IMR-90 (cell line): ENCODE data around the gene TBXAS1. TPM values are rescaled to one million over a fixed set of nuclear protein-coding genes. Genes with fewer than 3 reads are reported as not detected.

Source experiments
- ATAC-seq: fragments of 200-7000 bp; cut with Tn5 transposase; 2 replicates; pipeline ENCODE4 v1.9.1; 2020; ENCODE audit warnings: low read depth, mild to moderate bottlenecking, moderate library complexity
- BruUV-seq: library from RNA; stranded (reverse); fragments of 400-500 nt; replicated peaks from 2 replicates; lab custom pipeline; 2021; lab: Mats Ljungman, UMichigan
- CTCF ChIA-PET: fragments of 300-600 bp; formaldehyde crosslinking; extraction: SDS; loops from one replicate; lab custom pipeline; 2021; ENCODE audit warnings: antibody characterized with exemption; lab: Yijun Ruan, JAX
- POLR2A ChIA-PET: fragments of 300-600 bp; sonication (Branson Sonifier 250); formaldehyde crosslinking; loops from one replicate; lab custom pipeline; 2022; ENCODE audit warnings: antibody characterized with exemption; ENCODE audit not compliant: unreplicated experiment; lab: Charles Lee
- DNase-seq: peaks from one replicate; pipeline ENCODE4 v3.0.0; 2013
- H2AFZ ChIP-seq: replicated peaks from 2 replicates; pipeline ENCODE3; 2013; ENCODE audit warnings: low read length, mild to moderate bottlenecking; ENCODE audit not compliant: poor library complexity
- H2AK5ac ChIP-seq: 2 replicates; pipeline ENCODE4 v1.6.1; 2013; ENCODE audit warnings: low read depth, low read length, inconsistent platforms
- H2AK9ac ChIP-seq: replicated peaks from 2 replicates; pipeline ENCODE3; 2013; ENCODE audit warnings: mild to moderate bottlenecking, low read depth, low read length, moderate library complexity; ENCODE audit not compliant: poor library complexity
- H2BK120ac ChIP-seq: 2 replicates; pipeline ENCODE4 v1.6.1; 2013; ENCODE audit warnings: low read depth, low read length, inconsistent platforms
- H2BK15ac ChIP-seq: 3 replicates; pipeline ENCODE4 v1.6.1; 2013; ENCODE audit warnings: low read depth, low read length, inconsistent platforms
- H2BK20ac ChIP-seq: 2 replicates; pipeline ENCODE4 v1.6.1; 2013; ENCODE audit warnings: low read depth, mild to moderate bottlenecking, inconsistent platforms, low read length, moderate library complexity
- H2BK5ac ChIP-seq: 2 replicates; pipeline ENCODE4 v1.6.1; 2013; ENCODE audit warnings: mild to moderate bottlenecking, low read depth, low read length, inconsistent platforms; ENCODE audit not compliant: poor library complexity, severe bottlenecking
- H3K14ac ChIP-seq: replicated peaks from 2 replicates; pipeline ENCODE4 v1.6.1; 2013; ENCODE audit warnings: low read depth, low read length, inconsistent platforms
- H3K18ac ChIP-seq: 2 replicates; pipeline ENCODE4 v1.6.1; 2013; ENCODE audit warnings: low read depth, low read length, control low read depth
- H3K23ac ChIP-seq: 2 replicates; pipeline ENCODE4 v1.6.1; 2013; ENCODE audit warnings: low read depth, low read length, inconsistent platforms
- H3K27ac ChIP-seq: 2 replicates; pipeline ENCODE4 v1.5.1; 2013; ENCODE audit warnings: mild to moderate bottlenecking, control low read depth, low read length; ENCODE audit not compliant: insufficient read depth
- H3K27me3 ChIP-seq: 2 replicates; pipeline ENCODE4 v1.6.1; 2013; ENCODE audit warnings: low read length; ENCODE audit not compliant: control insufficient read depth, insufficient read depth
- H3K36me3 ChIP-seq: 2 replicates; pipeline ENCODE4 v1.6.1; 2013; ENCODE audit warnings: low read length, mixed read lengths; ENCODE audit not compliant: control insufficient read depth, insufficient read depth
- H3K4ac ChIP-seq: 2 replicates; pipeline ENCODE4 v1.6.1; 2013; ENCODE audit warnings: low read depth, low read length, inconsistent platforms
- H3K4me1 ChIP-seq: 2 replicates; pipeline ENCODE4 v1.6.1; 2013; ENCODE audit warnings: low read length, mixed read lengths; ENCODE audit not compliant: control insufficient read depth, insufficient read depth
- H3K4me2 ChIP-seq: 2 replicates; pipeline ENCODE4 v1.6.1; 2013; ENCODE audit warnings: low read depth, mild to moderate bottlenecking, control low read depth, low read length, moderate library complexity
- H3K4me3 ChIP-seq: 2 replicates; pipeline ENCODE4 v1.5.1; 2013; ENCODE audit warnings: low read depth, mild to moderate bottlenecking, control low read depth, low read length, moderate library complexity; ENCODE audit not compliant: insufficient read depth
- H3K56ac ChIP-seq: 2 replicates; pipeline ENCODE4 v1.6.1; 2013; ENCODE audit warnings: low read length, inconsistent platforms; ENCODE audit not compliant: insufficient read depth; ENCODE audit errors: extremely low read depth
- H3K79me1 ChIP-seq, 2 experiments: 2 replicates each; pipeline ENCODE4 v1.6.1; 2013; ENCODE audit warnings: low read length in 2 of 2, inconsistent platforms in 1 of 2, low read depth in 1 of 2
- H3K9ac ChIP-seq: 2 replicates; pipeline ENCODE4 v1.6.1; 2013; ENCODE audit warnings: low read depth, low read length, control low read depth
- H3K9me1 ChIP-seq: 2 replicates; pipeline ENCODE4 v1.6.1; 2013; ENCODE audit warnings: low read length, inconsistent platforms; ENCODE audit not compliant: insufficient read depth
- H3K9me3 ChIP-seq: 2 replicates; pipeline ENCODE4 v1.6.1; 2013; ENCODE audit warnings: low read length; ENCODE audit not compliant: control insufficient read depth, insufficient read depth
- H4K20me1 ChIP-seq: 2 replicates; pipeline ENCODE4 v1.6.1; 2013; ENCODE audit warnings: low read length, inconsistent platforms; ENCODE audit not compliant: insufficient read depth
- H4K5ac ChIP-seq: 2 replicates; pipeline ENCODE4 v1.6.1; 2013; ENCODE audit warnings: mild to moderate bottlenecking, low read depth, low read length, control low read depth
- H4K8ac ChIP-seq, 2 experiments: 2 replicates each; pipeline ENCODE4 v1.6.1; 2013; ENCODE audit warnings: low read depth in 2 of 2, low read length in 2 of 2, control low read depth in 1 of 2, inconsistent platforms in 1 of 2
- H4K91ac ChIP-seq: 2 replicates; pipeline ENCODE4 v1.6.1; 2013; ENCODE audit warnings: low read depth, low read length, inconsistent platforms; ENCODE audit not compliant: insufficient read depth
- BHLHE40 ChIP-seq: fragments of 150-350 bp; IDR thresholded peaks from 2 replicates; pipeline ENCODE4 v1.6.1; 2016; ENCODE audit warnings: mild to moderate bottlenecking, low read depth, low read length
- CEBPB ChIP-seq: IDR thresholded peaks from 2 replicates; pipeline ENCODE4 v1.6.1; 2012; ENCODE audit warnings: low read depth, low read length, improper control_type of control experiment
- CHD1 ChIP-seq: IDR thresholded peaks from 2 replicates; pipeline ENCODE4 v1.6.1; 2012; ENCODE audit warnings: low read depth, low read length, improper control_type of control experiment
- MAFK ChIP-seq: IDR thresholded peaks from 2 replicates; pipeline ENCODE4 v1.6.1; 2012; ENCODE audit warnings: low read depth, low read length, improper control_type of control experiment
- MAZ ChIP-seq: IDR thresholded peaks from 2 replicates; pipeline ENCODE4 v1.6.1; 2012; ENCODE audit warnings: low read depth, mild to moderate bottlenecking, low read length, improper control_type of control experiment, moderate library complexity, borderline replicate concordance
- RAD21 ChIP-seq: IDR thresholded peaks from 2 replicates; pipeline ENCODE4 v1.6.1; 2012; ENCODE audit warnings: low read length, improper control_type of control experiment
- SMC3 ChIP-seq: fragments of 150-350 bp; IDR thresholded peaks from 2 replicates; pipeline ENCODE4 v1.6.1; 2016; ENCODE audit warnings: low read depth, mild to moderate bottlenecking, antibody characterized with exemption, low read length, moderate library complexity
- WGBS, 2 experiments: methylation state at CpG; one replicate each; pipeline versions ENCODE4 v1.1.5 to v1.1.7; 2013; ENCODE audit warnings: missing lambda C conversion rate in 2 of 2; ENCODE audit not compliant: insufficient read length in 1 of 2; ENCODE audit errors: extremely low coverage in 2 of 2; 5-methylcytosine and 5-hydroxymethylcytosine counted together
- dilution Hi-C: fragments of 300-500 bp; cut with HindIII; formaldehyde crosslinking; loops from one replicate; pipeline ENCODE4 v1.14.3; 2018; ENCODE audit warnings: low sequenced_read_pairs; ENCODE audit not compliant: unreplicated experiment
- in situ Hi-C: fragments of 300-500 bp; cut with MboI; formaldehyde crosslinking; loops from 3 replicates; pipeline ENCODE4 v1.14.3; 2019; ENCODE audit warnings: low sequenced_read_pairs, inconsistent platforms, mixed read lengths
- intact Hi-C: fragments of 100-400 bp; cut with micrococcal nuclease; formaldehyde crosslinking; loops from 2 replicates; pipeline ENCODE4 v1.10.0; 2022
- polyA plus RNA-seq, 3 experiments: library from polyadenylated mRNA; depleted of rRNA; stranded (reverse); fragments of >200 nt; gene quantifications; 2 replicates each; pipeline ENCODE4 v1.2.3, GENCODE V29; 2012; ENCODE audit warnings: low replicate concordance in 1 of 3
- total RNA-seq: library from RNA; depleted of rRNA; stranded (reverse); fragments of >200 nt; gene quantifications from 2 replicates; pipeline ENCODE4 v1.2.3, GENCODE V29; 2012
- TF ChIP-seq, protein P1 (sequence below): fragments of 150-350 bp; IDR thresholded peaks from 2 replicates; pipeline ENCODE4 v1.6.1; 2017; ENCODE audit warnings: mild to moderate bottlenecking, antibody characterized with exemption, low read length, low read depth
- TF ChIP-seq, protein P2 (sequence below): conservative IDR thresholded peaks from 2 replicates; pipeline ENCODE4 v1.5.1; 2012; ENCODE audit warnings: mild to moderate bottlenecking, low read depth, low read length, improper control_type of control experiment
- TF ChIP-seq, protein P3 (sequence below): fragments of 150-350 bp; IDR thresholded peaks from 2 replicates; pipeline ENCODE4 v1.6.1; 2016; ENCODE audit warnings: low read depth, mild to moderate bottlenecking, low read length, moderate library complexity, borderline replicate concordance

TBXAS1 gene
- total and polyA plus RNA-seq, 2 of the 4 experiments (the other 2 are of a cell fraction) = 5.9 to 10.8 TPM

DNA sequence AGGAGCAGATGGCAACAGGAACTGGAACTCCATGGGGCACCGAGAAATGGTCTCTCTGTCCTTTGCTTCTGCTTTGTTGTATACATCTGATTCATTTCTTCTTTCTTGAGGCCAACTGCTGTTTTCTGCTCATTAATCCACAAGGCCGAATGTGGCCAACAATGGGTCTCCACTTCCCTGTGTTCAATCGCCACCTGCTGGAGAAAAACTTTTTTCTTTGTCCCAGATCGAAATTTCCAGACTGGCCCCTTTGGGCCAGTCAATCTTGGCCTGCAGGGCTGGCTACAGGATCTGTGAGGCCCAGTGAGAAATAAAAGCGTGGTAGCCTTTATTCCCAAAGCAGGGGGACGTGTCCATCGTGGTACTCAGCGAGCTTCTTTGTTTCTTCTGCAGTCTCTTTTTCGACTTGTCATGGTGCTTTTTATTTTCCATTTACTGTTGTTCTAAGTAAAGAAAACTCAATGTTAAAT is 174.9 kb downstream of the TBXAS1 start:
- Histone ChIP-seq H3K36me3 (no peaks in the 10 kb centered on the region), H3K14ac (0 out of 2 replicates have a peak overlapping the region, but pooled peaks have one; percentile 24), H3K4me1 (peaks cover 2% of the 10 kb centered on the region; the same call in 1 of the 2 replicates), H4K91ac (no peak overlapping the region), H3K4ac (no peak overlapping the region), H3K23ac (peak overlapping the region; percentile 2; the same call in 1 of the 2 replicates), H4K20me1 (peaks cover 4% of the 10 kb centered on the region; the same call in 1 of the 2 replicates), H4K8ac (no peak overlapping the region; a peak in 1 of 4 replicates), H2AFZ (no peak overlapping the region), H3K4me3 (no peak overlapping the region), H3K79me1 (no peaks in the 10 kb centered on the region; a peak in 1 of 4 replicates), H3K9me1 (peaks cover 4% of the 10 kb centered on the region), H2BK5ac (no peak overlapping the region), H2BK120ac (no peak overlapping the region), H4K5ac (no peak overlapping the region), H3K27ac (no peak overlapping the region), H3K9ac (no peak overlapping the region), H3K4me2 (no peak overlapping the region), H2BK20ac (no peak overlapping the region), H2BK15ac (no peak overlapping the region), H3K27me3 (no peaks in the 10 kb centered on the region), H3K18ac (no peak overlapping the region), H2AK9ac (no peak overlapping the region), H3K9me3 (no peaks in the 10 kb centered on the region), H2AK5ac (peak overlapping the region; percentile 61; the same call in 1 of the 2 replicates), H3K56ac (no peak overlapping the region)
- peak; percentile 75 for DNase-seq
- CTCF ChIA-PET = no interaction called here
- BruUV-seq = no TSS peak
- intact Hi-C loops = loop anchor here (1.0 to 5.0 kb wide), 4 partner anchors 322 to 662 kb away; partner anchors contain the start of gene FMC1
- POLR2A ChIA-PET = no interaction called here
- dilution Hi-C loops = no loop called here
- TF ChIP-seq, protein P1, sequence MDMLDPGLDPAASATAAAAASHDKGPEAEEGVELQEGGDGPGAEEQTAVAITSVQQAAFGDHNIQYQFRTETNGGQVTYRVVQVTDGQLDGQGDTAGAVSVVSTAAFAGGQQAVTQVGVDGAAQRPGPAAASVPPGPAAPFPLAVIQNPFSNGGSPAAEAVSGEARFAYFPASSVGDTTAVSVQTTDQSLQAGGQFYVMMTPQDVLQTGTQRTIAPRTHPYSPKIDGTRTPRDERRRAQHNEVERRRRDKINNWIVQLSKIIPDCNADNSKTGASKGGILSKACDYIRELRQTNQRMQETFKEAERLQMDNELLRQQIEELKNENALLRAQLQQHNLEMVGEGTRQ = no peak
- TF ChIP-seq BHLHE40 (no peak), CEBPB (no peak), SMC3 (peak; percentile 91), CHD1 (no peak), MAZ (no peak), MAFK (no peak), RAD21 (peak; percentile 81)
- TF ChIP-seq, protein P2, sequence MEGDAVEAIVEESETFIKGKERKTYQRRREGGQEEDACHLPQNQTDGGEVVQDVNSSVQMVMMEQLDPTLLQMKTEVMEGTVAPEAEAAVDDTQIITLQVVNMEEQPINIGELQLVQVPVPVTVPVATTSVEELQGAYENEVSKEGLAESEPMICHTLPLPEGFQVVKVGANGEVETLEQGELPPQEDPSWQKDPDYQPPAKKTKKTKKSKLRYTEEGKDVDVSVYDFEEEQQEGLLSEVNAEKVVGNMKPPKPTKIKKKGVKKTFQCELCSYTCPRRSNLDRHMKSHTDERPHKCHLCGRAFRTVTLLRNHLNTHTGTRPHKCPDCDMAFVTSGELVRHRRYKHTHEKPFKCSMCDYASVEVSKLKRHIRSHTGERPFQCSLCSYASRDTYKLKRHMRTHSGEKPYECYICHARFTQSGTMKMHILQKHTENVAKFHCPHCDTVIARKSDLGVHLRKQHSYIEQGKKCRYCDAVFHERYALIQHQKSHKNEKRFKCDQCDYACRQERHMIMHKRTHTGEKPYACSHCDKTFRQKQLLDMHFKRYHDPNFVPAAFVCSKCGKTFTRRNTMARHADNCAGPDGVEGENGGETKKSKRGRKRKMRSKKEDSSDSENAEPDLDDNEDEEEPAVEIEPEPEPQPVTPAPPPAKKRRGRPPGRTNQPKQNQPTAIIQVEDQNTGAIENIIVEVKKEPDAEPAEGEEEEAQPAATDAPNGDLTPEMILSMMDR = peak; percentile 79
- TF ChIP-seq, protein P3, sequence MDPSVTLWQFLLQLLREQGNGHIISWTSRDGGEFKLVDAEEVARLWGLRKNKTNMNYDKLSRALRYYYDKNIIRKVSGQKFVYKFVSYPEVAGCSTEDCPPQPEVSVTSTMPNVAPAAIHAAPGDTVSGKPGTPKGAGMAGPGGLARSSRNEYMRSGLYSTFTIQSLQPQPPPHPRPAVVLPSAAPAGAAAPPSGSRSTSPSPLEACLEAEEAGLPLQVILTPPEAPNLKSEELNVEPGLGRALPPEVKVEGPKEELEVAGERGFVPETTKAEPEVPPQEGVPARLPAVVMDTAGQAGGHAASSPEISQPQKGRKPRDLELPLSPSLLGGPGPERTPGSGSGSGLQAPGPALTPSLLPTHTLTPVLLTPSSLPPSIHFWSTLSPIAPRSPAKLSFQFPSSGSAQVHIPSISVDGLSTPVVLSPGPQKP = no peak
- peak; percentile 49 for ATAC-seq
- in situ Hi-C loops = loop anchor here (5.0 to 10.0 kb wide), 4 partner anchors 227 to 569 kb away; partner anchors contain the start of gene HIPK2
- 22% methylated on average over 2 of the region's 9 CpGs; no CpG with 5 or more reads in 1 of the 2 experiments for WGBS, 2 experiments
